Dedifferentiated amniotic fluid mesenchymal stem cell (primary cell): ENCODE results near the gene INPPL1.
"Not testable (repeated sequence)": the region's sequence is repeated elsewhere in the genome, so short reads cannot be mapped to it uniquely, and the experiment has no call there.

Experiments used
- DNase-seq: peaks from one replicate; pipeline ENCODE4 v3.0.0-alpha.2; 2016; ENCODE audit errors: extremely low spot score

Gene INPPL1

GRCh38 chr11:72243173-72244059 lies 18.8 kb downstream of the INPPL1 start:
- no peak for DNase-seq

GRCh38 chr11:72244060-72244360 lies 19.4 kb downstream of the INPPL1 start, which contains the start of gene PHOX2A:
Gene PHOX2A, minus strand, starts transcription at chr11:72244176. Its CDS starts 172 bp downstream, at chr11:72244004.
- no peak for DNase-seq

- DNase-seq: no peak
Measured at GRCh38 chr11:72244361-72245262, 20.0 kb downstream of the INPPL1 start.

- DNase-seq: no peak
Measured at GRCh38 chr11:72245263-72245816, 20.8 kb downstream of the INPPL1 start.

- DNase-seq: no peak
Measured at GRCh38 chr11:72247584-72247983, 23.0 kb downstream of the INPPL1 start.

- DNase-seq: no peak
Measured at GRCh38 chr11:72249961-72250360, 25.4 kb downstream of the INPPL1 start.

GRCh38 chr11:72250661-72251464 lies 26.3 kb downstream of the INPPL1 start:
- no peak for DNase-seq

- DNase-seq: no peak
Measured at GRCh38 chr11:72251614-72252013, 27.0 kb downstream of the INPPL1 start.

GRCh38 chr11:72253392-72253791 lies 28.8 kb downstream of the INPPL1 start:
- DNase-seq: no peak

- no peak for DNase-seq
Measured at GRCh38 chr11:72254299-72254993, 29.9 kb downstream of the INPPL1 start.

GRCh38 chr11:72257570-72257969 lies 33.0 kb downstream of the INPPL1 start:
- DNase-seq: no peak

- no peak for DNase-seq
Measured at GRCh38 chr11:72259490-72259889, 34.9 kb downstream of the INPPL1 start.

GRCh38 chr11:72260574-72260973 lies 36.0 kb downstream of the INPPL1 start:
- DNase-seq: no peak

GRCh38 chr11:72263361-72263760 lies 38.8 kb downstream of the INPPL1 start:
- no peak for DNase-seq

GRCh38 chr11:72265951-72266350 lies 41.4 kb downstream of the INPPL1 start:
- DNase-seq: no peak

GRCh38 chr11:72266960-72267359 lies 42.4 kb downstream of the INPPL1 start:
- not testable (repeated sequence) for DNase-seq

GRCh38 chr11:72267956-72268617 lies 43.5 kb downstream of the INPPL1 start:
- DNase-seq: no peak

GRCh38 chr11:72271980-72272379 lies 47.4 kb downstream of the INPPL1 start:
- DNase-seq: no peak

GRCh38 chr11:72274435-72274834 lies 49.9 kb downstream of the INPPL1 start:
- no peak for DNase-seq

- DNase-seq: no peak
Measured at GRCh38 chr11:72278905-72279304, 54.3 kb downstream of the INPPL1 start.
